Subcutaneous abdominal adipose tissue (tissue), 5 donors: ENCODE results near the gene CCDC50.
A peak's percentile ranks its signal among the peaks of the same experiment; 100 is the strongest.

ENCODE experiments used
- H3K27ac ChIP-seq: one replicate; pipeline ENCODE4 v1.7.0; 2013; ENCODE audit warnings: low read depth, mild to moderate bottlenecking, inconsistent platforms, low read length, moderate library complexity
- H3K27me3 ChIP-seq, 5 donors: one replicate each; pipeline ENCODE4 v1.7.0; 2013; ENCODE audit warnings: low read length in 5 of 5, inconsistent platforms in 1 of 5; ENCODE audit not compliant: control insufficient read depth in 5 of 5, insufficient read depth in 4 of 5
- H3K36me3 ChIP-seq, 5 donors: one replicate each; pipeline ENCODE4 v1.7.0; 2013; ENCODE audit warnings: low read length in 5 of 5; ENCODE audit not compliant: control insufficient read depth in 5 of 5, insufficient read depth in 5 of 5
- H3K4me1 ChIP-seq, 5 donors: one replicate each; pipeline ENCODE4 v1.7.0; 2013; ENCODE audit warnings: low read length in 5 of 5, mild to moderate bottlenecking in 3 of 5, moderate library complexity in 1 of 5; ENCODE audit not compliant: control insufficient read depth in 5 of 5, insufficient read depth in 5 of 5
- H3K4me3 ChIP-seq, 5 donors: one replicate each; pipeline ENCODE4 v1.7.0; 2013; ENCODE audit warnings: low read length in 5 of 5, low read depth in 1 of 5
- H3K9ac ChIP-seq, 5 donors: one replicate each; pipeline ENCODE4 v1.7.0; 2013; ENCODE audit warnings: low read length in 5 of 5, mild to moderate bottlenecking in 4 of 5, moderate library complexity in 3 of 5
- H3K9me3 ChIP-seq, 5 donors: one replicate each; pipeline ENCODE4 v1.7.0; 2013; ENCODE audit warnings: low read length in 5 of 5; ENCODE audit not compliant: control insufficient read depth in 5 of 5
- donor health status: healthy.
- donor health status: healthy.
- donor health status: healthy.
- donor health status: healthy.
- donor health status: healthy.

The CCDC50 gene

GRCh38 chr3:191328962-191329653 lies at the start of gene CCDC50:
CCDC50 (plus strand) TSS chr3:191329394; CDS start chr3:191329675, 281 bp downstream.
- H3K27ac ChIP-seq = peak within 1 kb of the TSS; percentile 98
- peak within 1 kb of the TSS; percentile 75 to 97 (median 96) for H3K9ac ChIP-seq
- H3K9me3 ChIP-seq = no peaks in the 10 kb centered on the region
- peaks cover 2 to 46% (median 38%) of the 10 kb centered on the region in 5 donors for H3K4me1 ChIP-seq
- H3K36me3 ChIP-seq = no peaks in the 10 kb centered on the region
- H3K27me3 ChIP-seq = no peaks in the 10 kb centered on the region
- peak within 1 kb of the TSS; percentile 81 to 92 (median 91) for H3K4me3 ChIP-seq

DNA sequence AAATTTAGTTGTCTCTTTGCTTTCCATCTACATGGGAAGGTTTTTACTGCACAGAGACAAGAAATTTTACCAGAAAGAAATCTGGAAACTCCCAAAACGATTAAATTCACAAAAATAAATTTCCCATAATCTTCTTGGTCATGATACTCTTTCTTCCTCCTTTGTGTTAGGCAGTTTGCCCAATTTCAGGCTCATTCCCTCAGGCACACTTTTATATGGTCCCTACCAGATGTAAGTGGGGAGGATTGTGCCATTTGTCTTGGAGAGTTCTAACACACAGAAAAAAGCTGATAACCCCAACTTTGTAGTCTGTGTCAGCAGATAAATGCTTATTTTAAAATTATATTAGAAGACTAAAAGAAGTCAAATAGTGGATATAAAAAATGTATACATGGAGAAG lies 49.1 kb upstream of the CCDC50 start:
- no peaks in the 10 kb centered on the region for H3K27me3 ChIP-seq
- H3K27ac ChIP-seq = no peak overlapping the region
- H3K36me3 ChIP-seq = no peaks in the 10 kb centered on the region
- H3K4me3 ChIP-seq = no peak overlapping the region
- no peak overlapping the region for H3K9ac ChIP-seq
- peaks cover 0 to 3% (median 0%) of the 10 kb centered on the region in 5 donors for H3K4me1 ChIP-seq
- H3K9me3 ChIP-seq = no peaks in the 10 kb centered on the region

- H3K9me3 ChIP-seq = no peaks in the 10 kb centered on the region
- H3K36me3 ChIP-seq = no peaks in the 10 kb centered on the region
- H3K4me3 ChIP-seq = no peak overlapping the region
- H3K27ac ChIP-seq = no peak overlapping the region
- H3K4me1 ChIP-seq = peaks cover 0 to 3% (median 0%) of the 10 kb centered on the region in 5 donors
- no peaks in the 10 kb centered on the region for H3K27me3 ChIP-seq
- no peak overlapping the region for H3K9ac ChIP-seq
Measured at GRCh38 chr3:191280882-191281281, 48.3 kb upstream of the CCDC50 start.

DNA sequence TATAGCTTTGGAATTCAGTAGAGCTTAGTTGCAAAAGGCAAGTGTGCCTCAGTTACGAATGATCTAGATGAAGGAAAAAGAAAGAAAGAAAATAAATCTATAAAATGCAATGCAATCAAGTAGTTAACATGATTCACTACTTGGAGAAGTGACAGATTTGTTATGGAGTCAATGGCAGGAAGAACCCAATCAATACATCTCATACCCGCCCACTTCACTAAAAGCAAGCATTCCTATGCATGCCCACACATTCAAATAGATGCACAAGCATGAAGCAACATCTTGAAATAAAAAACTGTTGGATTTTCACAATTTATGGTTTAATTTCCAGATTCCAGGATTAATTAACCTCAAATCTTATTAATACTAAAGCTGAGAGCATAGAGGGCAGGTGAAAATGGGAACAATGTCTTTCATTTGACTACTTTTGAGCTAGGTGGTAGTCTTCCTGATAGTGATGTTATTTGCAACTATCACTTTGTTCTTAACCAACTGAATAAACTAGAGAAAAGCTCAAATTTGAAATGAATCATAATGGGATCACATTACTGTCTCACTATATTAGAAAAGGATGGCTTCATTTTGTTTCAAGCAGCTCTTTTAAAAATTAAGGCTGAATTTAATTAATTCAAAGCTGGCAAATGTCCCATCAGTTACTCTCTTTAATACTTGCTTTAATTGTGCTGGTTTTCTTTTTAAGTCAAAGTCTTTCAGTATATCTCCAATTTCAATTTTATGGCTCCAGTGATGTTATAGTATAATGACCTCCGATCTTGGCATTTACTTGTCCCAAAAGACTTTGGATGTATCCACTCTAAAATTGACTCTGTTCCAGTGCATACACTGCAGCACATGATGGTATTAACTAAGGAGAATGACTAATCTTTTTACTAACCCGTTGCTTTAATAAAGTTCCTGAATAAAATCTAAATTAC lies 46.7 kb upstream of the CCDC50 start:
- Histone ChIP-seq H3K9me3 (no peaks in the 10 kb centered on the region), H3K4me3 (no peak overlapping the region), H3K4me1 (peaks cover 0 to 3% (median 0%) of the 10 kb centered on the region in 5 donors), H3K36me3 (no peaks in the 10 kb centered on the region), H3K27ac (no peak overlapping the region), H3K27me3 (no peaks in the 10 kb centered on the region), H3K9ac (no peak overlapping the region)

DNA sequence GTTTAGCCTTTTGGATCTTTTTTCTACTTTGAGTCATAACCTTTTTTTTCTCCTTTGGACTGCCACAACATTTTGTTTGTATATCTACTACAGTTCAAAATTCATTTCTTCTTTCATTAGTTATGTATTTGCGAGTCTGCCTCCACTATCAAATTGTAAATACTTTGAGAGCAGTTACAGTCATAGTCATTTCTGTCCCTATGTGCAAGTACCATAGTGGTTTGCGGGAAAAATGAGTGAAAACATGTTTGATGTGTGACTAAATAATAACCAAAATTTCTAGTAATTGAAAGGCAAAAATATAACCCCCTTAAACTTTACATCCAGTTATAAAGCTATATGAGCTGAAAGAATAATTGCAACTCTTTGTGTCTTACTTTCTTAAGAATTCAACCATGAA lies 45.8 kb upstream of the CCDC50 start:
- no peaks in the 10 kb centered on the region for H3K36me3 ChIP-seq

DNA sequence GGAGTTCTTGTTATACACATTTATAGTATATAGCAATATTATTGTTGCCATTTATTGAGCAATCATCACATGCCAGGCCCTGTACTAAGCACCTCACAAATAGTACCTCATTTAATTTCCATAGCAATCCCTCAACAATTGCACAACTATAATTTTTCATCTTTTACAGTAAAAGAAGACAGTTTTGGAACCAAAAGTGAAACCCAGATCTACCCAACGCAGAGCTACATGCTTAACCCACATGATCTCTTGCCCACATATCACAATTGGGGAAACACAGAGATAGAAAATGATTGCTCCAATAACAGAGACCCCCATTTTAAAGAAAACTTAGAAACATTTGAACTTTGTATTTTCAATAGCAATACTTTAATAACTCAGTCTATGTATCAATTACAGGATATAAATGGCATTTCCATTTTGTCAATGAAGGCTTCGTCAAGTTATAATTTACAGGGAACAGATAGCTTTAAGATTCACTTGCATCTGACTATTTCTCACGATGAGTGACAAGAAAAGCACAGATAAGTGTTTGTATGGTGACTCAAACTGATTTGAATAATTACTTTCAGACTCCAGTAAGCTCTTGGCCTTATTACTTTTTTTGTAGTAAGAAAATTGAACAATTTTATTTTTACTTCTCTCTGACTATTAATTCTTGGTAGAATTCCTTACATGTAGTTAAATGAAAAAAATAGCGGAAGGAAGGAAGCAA lies 38.7 kb upstream of the CCDC50 start:
- no peaks in the 10 kb centered on the region for H3K36me3 ChIP-seq
- no peaks in the 10 kb centered on the region for H3K27me3 ChIP-seq
- H3K4me1 ChIP-seq = peaks cover 0 to 8% (median 4%) of the 10 kb centered on the region in 5 donors
- H3K9ac ChIP-seq = peak overlapping the region in 4 of 5 donors; percentile 4 to 51 (median 18)
- H3K27ac ChIP-seq = peak overlapping the region; percentile 80
- H3K9me3 ChIP-seq = no peaks in the 10 kb centered on the region
- peak overlapping the region in 4 of 5 donors; percentile 6 to 52 (median 37) for H3K4me3 ChIP-seq

More for the DNA sequence above, 45.8 kb upstream of the CCDC50 start:
- H3K27ac ChIP-seq = no peak overlapping the region
- no peaks in the 10 kb centered on the region for H3K9me3 ChIP-seq
- no peak overlapping the region for H3K4me3 ChIP-seq
- H3K9ac ChIP-seq = no peak overlapping the region
- H3K4me1 ChIP-seq = peaks cover 0 to 3% (median 0%) of the 10 kb centered on the region in 5 donors
- no peaks in the 10 kb centered on the region for H3K27me3 ChIP-seq

DNA sequence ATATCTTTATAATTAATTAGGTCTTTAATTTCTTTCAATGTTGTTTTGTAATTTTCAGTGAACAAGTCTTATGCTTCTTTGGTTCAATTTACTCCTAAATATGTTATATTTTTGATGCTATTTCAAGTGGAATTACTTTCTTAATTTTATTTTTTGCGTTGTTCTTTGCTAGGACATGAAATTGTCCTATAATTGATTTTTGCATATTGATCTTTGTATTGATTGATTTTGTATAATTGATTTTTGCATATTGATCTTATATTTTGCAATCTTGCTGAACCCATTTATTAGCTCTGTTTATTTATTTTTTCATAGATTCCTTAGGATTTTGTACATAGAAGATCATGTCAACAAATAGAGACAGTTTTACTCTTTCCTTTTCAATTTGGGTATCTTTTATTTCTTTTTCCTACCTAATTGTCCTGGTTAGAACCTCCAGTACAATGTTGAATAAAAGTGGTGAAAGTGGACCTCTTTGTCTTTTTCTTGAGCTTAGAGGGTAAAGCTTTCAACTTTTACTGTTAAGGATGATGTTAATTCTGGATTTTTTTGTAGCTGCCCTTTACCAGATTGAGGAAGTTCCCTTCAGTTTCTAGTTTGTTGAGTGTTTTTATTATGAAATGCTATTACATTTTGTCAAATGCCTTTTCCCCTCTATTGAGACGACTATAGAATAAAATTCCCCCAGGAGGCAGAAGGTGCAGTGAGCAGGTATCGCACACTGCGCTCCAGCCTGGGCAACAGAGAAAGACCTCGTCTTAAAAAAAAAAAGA lies 36.8 kb upstream of the CCDC50 start:
- H3K27ac ChIP-seq = no peak overlapping the region
- no peaks in the 10 kb centered on the region for H3K36me3 ChIP-seq
- H3K9ac ChIP-seq = no peak overlapping the region
- H3K27me3 ChIP-seq = no peaks in the 10 kb centered on the region
- no peaks in the 10 kb centered on the region for H3K9me3 ChIP-seq
- peaks cover 0 to 8% (median 4%) of the 10 kb centered on the region in 5 donors for H3K4me1 ChIP-seq
- no peak overlapping the region for H3K4me3 ChIP-seq

DNA sequence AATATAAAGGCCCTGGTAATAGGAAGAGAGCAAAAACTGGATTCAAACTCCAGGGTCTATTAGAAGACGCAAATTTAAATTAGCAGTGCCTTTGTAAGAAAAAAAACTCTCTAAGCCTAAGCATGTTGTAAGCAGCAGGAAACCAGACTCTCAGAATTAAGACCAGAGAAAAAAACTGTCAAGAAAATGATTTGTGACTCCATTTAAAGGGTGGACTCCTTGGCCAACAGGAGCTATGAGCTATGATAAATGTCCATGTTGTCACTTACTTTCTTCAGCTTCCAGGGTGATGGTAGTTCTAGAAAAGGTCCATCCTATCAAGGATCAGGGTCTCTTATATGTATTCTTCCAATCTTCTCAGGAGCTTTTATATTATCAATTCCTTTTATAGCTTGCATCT lies 34.9 kb upstream of the CCDC50 start:
- Histone ChIP-seq H3K9me3 (no peaks in the 10 kb centered on the region), H3K4me3 (no peak overlapping the region), H3K4me1 (peaks cover 0 to 8% (median 5%) of the 10 kb centered on the region in 5 donors), H3K27me3 (no peaks in the 10 kb centered on the region), H3K27ac (no peak overlapping the region), H3K9ac (no peak overlapping the region), H3K36me3 (no peaks in the 10 kb centered on the region)

DNA sequence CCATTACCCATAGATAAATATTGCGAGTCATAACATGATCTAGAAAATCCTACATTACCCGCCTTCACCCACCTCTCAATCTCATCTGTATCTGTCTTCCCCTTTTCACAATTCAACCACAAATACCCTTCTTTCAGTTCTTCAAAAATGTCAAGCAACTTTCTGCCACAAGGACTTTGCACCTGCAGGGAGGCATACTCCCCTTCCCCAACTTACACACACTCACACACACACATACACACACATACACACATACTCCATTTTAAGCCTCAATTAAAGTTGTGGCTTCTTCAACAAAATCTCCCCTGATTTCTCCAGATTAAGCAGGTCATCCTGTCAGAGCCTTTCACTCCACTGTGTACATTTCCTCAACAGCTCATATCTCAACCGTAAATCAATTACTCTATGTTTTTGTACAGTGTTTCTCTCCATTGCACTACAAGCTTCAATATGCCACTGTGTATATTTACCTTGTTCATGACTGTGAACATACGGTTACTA lies 33.1 kb upstream of the CCDC50 start:
- Histone ChIP-seq H3K4me3 (no peak overlapping the region), H3K27ac (no peak overlapping the region), H3K9ac (no peak overlapping the region), H3K9me3 (no peaks in the 10 kb centered on the region), H3K36me3 (no peaks in the 10 kb centered on the region), H3K4me1 (peaks cover 0 to 5% (median 0%) of the 10 kb centered on the region in 5 donors), H3K27me3 (no peaks in the 10 kb centered on the region)
